ENCODE measurements around the gene BTG1.

Gene BTG1, protein sequence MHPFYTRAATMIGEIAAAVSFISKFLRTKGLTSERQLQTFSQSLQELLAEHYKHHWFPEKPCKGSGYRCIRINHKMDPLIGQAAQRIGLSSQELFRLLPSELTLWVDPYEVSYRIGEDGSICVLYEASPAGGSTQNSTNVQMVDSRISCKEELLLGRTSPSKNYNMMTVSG

DNA sequence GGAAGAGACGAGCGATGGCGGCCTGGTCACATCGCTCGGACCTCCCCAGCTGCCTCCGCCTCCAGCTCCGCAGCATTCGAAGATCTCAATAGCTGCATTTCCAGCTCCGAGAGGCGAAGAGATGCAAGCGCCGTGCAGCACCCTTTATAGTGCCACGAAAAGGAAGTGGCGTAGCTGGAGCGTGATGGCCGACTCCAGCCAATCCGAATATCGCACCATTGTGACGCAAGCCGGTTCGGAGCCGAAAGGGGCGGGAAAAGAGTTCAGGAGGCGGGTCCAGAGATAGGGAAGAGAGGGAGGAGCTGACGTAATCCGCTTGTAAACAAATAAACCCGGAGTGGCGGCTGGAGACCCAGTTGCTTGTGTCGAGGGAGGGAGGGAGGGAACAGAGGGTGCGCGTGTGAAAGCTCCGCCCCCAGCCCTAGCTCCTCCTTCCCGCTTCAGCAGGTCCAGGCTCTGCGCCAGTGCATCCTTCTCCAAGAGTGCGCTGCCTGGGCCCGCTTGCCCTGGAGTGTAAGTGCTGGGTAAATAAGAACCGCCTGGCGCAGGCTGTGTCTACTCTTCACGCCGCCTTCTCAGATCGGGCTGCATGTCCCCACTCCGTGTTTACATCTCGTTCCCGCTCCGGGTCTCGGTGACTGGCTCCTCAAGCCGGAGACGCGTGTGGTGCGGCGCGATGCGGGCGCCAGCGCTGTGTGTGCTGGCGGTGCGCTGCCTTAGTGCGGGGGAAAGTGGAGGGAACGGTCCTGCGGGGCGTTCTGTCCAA, at the start of gene BTG1:
Gene BTG1 (minus strand): TSS at position 116 of the 766 bp plus-strand sequence. CDS start 311 bp downstream, outside the sequence.
- DNase-seq (ENCODE audit: low read depth), result peak; percentile 100

DNA sequence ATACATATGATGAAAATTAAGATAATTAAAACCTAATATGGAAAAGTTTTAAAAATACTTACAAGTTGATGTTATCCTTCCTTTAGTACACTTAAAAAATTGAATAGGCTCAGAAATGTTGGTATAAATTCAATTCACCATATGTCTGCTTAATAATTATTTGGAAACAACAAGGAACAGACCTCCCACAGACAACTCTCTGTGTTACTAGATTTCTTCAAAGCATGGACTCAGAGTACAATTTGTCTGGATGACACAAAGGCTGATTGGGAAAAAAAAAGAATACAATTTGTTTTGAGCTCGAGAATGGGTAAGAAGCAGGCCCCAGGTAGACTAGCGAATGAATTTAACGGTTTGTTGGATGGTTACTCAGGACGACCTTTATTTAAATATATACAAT, 48.9 kb upstream of the BTG1 start:
- no peak for DNase-seq (ENCODE audit: low read depth)

DNA sequence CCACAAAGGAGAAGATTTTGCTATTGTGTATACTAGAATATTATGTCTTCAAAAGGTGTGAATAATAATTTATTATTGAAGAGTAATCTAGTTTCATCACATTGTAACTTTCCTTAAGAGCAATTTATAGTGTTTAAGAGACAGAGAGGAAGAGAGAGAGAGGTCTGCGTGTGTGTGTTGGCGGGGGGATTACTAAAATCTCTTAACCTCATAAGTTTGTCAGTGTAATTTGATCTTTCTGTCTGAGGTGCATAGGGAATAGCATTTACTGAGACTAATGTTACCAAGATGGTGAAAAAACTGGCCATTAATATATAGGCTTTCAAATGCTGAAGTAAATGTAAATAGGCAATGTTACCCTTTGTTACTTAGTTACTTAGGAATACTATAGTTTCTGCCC, 48.2 kb upstream of the BTG1 start:
- DNase-seq (ENCODE audit: low read depth), result no peak

DNA sequence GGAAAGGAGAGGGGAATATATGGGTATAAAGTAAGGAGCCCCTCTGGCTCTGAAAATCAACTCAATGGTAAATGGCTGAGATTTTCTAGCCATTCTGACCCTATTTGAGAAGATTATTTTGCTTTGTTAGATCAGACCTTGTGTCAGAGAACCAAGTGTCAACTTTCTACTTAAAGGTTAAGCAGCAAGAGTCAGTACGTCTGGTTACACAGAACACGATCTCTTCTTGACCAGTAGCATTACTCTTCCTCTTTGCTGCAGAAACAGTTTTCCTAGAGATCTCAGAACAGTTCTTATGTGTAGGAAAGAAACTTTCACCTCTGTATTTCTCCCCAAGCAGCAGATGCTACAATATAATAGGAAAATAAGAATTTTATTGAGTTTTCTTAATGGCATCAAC, 47.4 kb upstream of the BTG1 start:
- DNase-seq (ENCODE audit: low read depth), result no peak

DNA sequence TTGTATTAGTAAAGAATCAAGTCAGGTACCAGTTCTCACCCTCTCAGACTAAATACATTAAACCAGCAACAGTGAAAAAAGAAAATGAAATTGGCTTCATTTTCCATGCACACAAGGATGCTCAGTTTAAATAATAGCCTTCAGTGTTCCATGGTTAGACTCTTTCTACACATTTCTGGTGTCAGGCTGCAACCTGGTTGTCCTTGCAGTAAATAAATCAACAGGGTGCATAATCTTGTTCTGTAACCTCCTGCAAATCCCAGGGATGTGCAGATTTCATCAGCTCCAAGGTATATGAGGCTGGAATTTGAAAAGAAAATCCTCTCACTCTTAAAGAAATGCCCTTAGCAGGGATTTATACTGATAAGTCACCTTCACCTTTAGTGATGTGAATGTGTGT, 46.7 kb upstream of the BTG1 start:
- DNase-seq (ENCODE audit: low read depth), result no peak

DNA sequence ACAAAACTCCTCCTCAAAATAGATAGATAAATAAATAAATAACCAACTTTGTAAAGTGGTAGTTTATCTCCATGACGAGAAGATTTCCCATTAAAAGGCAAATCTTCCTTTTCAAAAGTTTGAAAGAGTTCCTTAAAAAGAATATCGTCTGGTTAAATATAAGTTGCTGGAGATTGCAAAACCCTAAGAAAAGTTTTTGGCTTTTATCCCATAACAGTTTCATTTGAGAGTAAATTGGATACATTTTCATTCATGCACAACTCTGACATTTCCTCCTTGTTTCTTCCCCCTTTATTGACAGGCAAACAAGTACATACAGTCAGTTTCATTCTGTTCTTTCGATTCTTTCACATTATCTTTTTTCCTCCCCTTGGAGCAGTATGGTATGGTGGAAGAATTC, 45.4 kb upstream of the BTG1 start:
- DNase-seq (ENCODE audit: low read depth), result peak; percentile 10

DNA sequence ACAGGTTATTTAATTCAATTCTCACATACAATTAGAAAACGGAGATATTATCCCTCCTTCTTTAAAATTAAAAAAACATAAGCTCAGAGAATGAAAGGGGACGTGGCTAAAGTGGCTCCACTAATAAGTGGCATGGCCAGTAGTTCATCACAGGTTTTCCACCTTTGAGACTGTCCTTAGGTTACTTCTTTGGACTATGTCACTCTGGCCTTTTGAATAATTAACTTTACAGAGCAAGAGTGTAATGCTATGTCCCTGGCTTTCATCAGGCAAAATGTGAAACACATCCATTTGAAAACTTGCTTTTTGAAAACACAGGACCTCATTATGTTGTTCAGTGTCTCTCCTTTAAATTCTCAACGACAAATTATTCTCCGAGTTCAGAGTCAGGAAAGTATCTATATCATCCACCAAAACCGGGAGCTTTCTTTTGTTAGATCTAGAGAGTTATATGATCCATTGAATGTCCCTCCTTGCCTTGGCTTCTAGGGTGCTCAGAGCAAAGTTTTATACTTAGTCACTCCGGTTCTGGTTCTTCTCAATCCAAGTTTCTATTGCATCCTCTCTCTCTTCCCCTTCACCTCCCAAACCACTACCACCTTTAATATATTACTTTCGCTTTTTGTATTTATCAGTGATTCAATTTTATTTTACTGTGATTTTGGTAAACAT, 43.0 kb upstream of the BTG1 start:
- DNase-seq (ENCODE audit: low read depth), result no peak

DNA sequence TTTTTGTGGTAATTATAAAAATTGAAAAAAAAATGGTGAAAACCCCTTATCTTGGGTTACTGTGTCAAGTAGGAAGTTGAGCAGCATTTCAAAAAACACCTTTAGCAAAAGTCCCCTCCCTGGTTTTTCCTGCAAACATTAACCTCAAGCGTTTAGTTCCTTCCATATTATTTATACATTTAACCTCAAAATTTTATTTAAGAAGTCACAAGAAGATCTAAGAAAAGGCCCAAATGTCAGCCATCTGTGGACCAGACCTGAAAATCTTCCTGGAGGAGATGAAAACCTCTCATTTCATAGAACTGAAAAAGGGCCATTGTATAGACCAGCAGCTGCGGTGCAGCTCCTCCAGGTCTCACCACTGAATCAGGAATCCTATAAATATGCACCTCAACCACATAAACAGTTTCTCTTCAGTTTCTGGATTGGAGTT, 40.4 kb upstream of the BTG1 start:
- DNase-seq (ENCODE audit: low read depth), result no peak

DNA sequence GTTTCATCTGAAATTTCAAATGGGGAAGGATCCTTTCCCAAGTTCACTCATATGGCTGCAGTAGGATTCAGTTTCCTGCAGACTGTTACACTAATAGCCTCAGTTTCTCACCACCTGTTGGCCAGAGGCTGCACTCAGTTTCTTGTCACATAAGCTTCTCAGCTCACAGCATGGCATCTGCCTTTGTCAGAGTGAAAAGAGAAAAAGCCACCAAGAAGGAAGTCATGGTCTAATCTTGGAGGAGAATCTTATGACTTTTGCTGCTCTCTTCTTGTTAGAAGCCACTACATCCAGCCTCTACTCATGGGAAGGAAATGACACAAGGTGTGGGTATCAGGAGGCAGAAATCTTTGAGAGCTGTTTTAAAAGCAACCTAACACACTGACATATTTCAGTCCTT, 39.4 kb upstream of the BTG1 start:
- DNase-seq (ENCODE audit: low read depth), result no peak

DNA sequence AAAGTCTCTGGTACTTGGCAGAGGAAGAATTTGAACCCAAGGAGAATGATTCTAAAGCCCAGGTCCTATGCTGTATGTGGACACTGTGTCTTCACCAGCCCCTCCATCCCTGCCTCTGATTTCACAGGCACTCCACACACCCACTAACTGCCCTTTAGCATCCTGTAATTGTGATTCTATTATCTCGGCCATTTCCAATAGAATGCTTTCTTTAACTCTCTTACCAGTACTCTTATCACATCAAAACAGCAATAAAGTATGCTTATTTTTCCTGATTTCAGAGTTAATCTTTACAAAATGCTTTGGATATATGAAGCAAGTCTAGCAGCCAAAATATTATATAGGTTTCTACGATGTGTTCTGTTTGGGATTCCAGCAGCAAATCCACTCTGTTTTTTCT, 37.9 kb upstream of the BTG1 start:
- no peak for DNase-seq (ENCODE audit: low read depth)

DNA sequence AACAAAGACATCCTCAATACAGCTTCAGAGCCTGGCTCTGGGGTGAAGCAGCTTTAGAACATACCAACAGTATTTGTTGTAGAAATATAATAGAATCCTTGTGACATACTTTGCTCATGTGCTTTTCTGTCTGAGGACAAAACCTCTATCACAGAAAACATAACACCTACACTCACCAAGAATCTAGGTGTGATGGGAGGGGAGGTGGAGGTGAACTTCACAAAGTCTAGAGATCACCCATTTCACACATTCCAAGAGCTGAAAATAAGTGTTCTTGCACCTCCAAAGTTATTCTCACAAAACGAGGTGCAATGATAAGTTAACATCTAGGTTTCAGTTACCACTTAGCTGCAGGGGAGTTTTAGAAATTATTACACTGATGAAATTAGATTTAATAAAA, 32.7 kb upstream of the BTG1 start:
- no peak for DNase-seq (ENCODE audit: low read depth)

DNA sequence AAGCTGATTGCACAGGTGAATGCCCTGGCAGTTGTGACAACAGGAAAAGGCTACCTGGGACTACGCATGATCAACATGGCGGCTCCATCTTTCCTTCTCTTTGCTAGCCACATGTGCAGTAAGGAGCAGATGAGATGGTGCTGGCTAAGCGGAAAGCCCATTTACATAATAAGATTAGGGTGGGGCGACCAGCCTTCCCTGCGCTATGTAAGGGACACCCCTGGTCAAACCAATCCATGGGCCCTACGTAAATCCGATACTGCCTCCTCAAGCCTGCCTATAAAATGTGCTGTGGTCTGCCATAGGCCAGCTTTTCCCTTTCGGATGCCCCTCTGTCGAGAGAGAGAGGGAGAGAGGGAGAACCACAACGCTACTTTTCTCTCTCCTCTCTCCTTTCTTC, 31.0 kb upstream of the BTG1 start:
- no peak for DNase-seq (ENCODE audit: low read depth)

DNA sequence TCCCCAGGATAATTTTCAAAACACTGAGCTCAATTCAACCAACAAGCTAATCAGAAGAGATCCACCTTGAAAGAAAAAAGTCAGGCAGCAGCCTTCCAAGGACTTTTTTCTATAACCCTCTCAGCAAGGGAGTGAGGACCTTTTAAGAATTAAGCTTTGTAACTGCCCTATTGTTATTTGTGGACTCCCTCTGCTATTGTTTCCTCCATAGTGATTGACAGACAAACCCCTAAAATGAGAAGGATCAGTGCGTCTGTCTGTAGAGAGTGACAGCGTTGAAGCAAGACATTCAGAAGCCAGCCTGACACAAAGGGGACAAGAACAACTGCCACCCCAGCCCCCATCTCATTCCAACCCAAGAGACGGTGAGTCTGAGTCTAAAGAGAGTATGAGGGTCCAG, 30.3 kb upstream of the BTG1 start:
- DNase-seq (ENCODE audit: low read depth), result no peak

DNA sequence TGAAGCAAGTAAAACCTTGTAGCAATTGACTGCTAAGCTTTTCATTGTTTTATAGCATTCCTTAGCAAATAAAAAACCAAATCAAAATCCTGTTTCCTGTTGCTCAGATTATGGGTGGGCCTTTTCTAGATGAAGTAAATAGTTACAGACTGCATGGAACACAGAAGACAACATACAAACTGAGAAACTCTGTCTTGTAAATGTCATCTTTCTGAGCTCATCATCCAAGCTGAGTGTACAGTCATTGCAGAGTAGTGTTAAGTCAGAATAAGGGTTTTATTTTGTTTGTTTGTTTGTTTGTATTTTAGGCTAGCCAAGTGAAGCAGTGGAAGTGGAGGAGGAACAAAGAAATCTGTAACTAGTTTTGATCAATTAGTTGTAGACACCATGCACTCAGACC, 24.4 kb upstream of the BTG1 start:
- DNase-seq (ENCODE audit: low read depth), result no peak

DNA sequence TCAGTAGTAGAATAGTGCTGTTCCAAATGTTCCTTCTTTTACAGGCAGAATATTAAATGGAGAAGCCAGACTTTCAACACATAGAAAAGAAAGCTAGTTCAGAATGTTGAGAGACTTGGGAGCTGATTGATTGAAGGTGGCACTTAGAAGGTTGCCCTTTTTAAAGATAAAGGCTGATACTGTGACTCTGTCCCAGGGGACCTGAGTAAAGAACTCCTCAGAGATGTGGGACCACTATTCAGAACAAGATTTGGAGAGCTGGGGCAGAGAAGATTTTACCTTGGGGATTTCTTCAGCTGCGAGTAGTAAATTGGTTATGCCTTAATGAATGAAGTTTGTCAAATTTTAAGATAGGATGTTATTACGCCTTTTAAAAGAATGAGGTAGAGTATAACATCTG, 21.4 kb upstream of the BTG1 start:
- no peak for DNase-seq (ENCODE audit: low read depth)

DNA sequence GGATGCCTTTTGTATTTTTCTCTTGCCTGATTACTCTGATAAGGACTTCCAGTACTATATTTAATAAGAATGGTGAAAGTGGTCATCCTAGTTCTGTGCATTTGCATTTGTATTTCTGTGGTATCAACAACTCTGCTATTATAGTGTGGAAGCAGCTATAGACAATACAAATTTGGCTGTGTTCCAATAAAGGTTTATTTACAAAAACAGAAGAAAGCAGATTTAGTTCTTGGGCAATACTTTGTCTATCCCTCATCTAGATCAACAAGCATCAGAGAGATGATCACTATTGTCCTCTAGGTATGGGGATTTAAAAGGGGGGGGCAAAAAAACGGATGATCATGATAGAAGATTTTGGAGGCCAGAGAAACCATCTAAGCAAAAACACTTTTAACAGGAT, 19.1 kb upstream of the BTG1 start:
- DNase-seq (ENCODE audit: low read depth), result no peak

DNA sequence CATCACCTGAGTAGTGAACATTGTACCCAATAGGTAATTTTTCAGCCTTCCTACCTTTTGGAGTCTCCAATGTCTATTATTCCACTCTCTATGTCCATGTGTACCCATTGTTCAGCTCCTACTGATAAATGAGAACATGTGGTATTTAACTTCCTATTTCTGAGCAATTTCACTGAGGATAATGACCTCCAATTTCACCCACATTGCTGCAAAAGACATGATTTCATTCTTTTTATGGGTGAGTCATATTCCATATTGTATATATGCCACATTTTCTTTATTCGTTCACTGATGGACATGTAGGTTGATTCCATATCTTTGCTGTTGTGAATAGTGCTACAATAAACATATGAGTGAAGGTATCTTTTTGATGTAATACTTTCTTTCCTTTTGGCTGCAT, 16.4 kb upstream of the BTG1 start:
- no peak for DNase-seq (ENCODE audit: low read depth)

DNA sequence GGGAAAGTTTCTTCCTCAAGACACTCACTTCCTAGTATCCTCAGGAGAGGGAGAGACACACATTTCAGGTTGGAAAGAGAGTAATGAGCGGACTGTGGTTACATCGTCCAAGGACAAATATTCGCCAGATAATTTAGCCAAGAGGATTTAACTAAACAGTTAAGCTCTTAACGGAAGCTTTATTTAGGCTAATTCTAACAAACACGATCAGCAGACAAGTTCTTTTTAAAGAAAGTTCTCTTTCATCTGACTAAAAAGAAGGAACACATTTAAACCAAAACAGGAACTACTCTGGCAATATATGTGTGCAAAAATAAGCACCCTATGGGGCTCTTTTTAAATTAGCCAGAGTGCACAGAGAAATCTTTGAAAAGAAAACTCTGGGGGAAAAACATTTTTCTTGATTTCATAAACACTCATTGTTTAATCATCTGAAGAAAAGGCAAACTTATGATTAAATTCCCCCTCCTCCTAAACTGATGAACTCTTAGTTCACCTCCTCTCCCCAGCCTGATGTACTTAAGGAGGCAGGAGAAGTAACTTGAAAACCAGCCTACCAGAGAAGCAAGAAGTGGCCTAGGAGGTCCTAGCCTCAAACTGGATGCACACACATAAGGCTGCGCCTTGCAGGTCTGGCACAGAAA, 13.3 kb upstream of the BTG1 start:
- DNase-seq (ENCODE audit: low read depth), result no peak

DNA sequence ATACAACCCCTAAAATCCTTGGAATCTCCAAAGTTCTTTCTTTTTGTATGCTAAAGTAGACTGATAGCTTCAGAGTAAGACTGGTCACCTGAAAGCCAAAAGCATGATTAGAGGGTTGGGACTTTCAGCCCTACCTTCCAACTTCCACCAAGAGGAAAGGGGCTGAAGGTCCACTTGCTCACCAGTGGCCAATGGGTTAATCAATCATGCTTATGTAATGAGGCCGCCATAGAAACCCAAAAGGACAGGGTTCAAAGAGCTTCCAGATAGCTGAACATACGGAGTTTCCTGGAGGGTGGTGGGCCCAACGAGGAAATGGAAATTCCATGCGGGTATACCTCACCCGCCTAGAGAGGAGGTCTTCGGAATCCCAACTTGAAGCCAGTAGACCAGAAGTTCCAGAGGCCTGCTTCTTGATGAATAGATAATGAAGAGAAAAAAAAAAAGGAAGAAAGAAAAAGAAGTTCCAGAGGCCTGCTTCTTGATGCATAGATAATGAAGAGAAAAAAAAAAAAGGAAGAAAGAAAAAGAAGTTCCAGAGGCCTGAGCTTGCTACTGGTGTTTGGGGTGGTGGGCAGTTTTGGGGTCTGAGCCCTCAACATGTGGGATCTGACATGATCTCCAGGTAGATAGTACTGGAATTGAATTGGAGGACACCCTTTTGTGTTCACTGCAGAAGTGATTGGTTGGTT, 11.2 kb upstream of the BTG1 start:
- DNase-seq (ENCODE audit: low read depth), result no peak

DNA sequence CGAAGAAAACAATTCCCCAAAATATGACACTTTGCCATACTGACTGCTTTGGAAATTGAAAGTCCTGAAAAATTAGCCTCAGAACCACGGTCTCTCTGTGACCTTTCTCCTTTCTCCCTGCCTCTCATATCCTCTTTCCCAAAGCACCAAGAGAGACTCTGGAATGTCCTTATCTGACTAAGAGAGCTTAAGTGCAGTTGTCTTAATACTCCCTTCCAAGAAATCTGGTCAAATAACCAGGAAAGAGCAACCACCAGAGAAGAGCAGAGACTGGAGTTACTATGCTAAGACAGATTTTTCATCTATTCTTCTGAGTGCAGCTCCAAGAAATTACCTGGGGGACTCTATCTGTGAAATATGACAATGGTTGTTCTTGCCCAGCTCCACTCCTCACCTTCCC, 10.5 kb upstream of the BTG1 start:
- DNase-seq (ENCODE audit: low read depth), result peak; percentile 69

DNA sequence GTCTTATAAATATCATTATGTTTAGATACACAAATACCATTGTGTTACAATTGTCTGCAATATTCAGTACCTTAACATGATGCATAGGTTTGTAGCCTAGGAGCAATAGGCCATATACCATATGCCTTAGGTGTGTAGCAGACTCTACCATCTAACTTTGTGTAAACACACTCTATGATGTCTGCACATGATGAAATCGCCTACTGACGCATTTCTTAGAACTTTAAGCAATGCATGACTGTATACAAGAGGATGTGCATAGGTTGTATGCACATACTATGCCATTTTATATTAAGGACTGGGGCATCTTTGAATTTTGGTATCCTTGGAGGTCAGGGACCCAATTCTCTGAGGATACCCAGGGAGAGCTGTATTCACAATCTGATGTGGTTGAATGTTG, 10.1 kb upstream of the BTG1 start:
- peak; percentile 73 for DNase-seq (ENCODE audit: low read depth)

DNA sequence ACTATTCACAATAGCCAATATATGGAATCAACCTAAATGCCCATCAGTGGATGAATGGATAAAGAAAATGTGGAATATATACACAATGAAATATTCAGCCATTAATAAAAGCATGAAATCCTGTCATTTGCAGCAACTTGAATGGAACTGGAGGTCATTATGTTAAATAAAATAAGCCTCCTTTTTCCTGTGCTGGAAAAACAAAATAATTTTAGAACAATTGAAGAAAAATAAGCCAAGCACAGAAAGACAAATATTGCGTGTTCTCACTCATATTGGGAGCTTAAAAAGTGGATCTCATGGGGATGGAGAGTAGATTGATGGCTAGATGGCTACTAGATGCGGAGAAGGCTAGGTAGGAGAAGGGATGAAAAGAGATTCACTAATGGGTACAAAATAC, 6.3 kb upstream of the BTG1 start:
- DNase-seq (ENCODE audit: low read depth), result no peak

All from amniotic epithelial cell (primary cell).